ENCODE results near the gene VPS13A.

- TF ChIP-seq CTCF (IDR thresholded peaks at IDR 0.05; ENCODE audit: low read length) (no peak), EZH2 (IDR thresholded peaks at IDR 0.05; ENCODE audit: borderline replicate concordance, low read length) (no peak)
Measured at GRCh38 chr9:77261605-77262004, 84.3 kb downstream of the VPS13A start.

All from OCI-LY1 (cell line).